ENCODE data around the gene GBE1. TPM values are rescaled to one million over a fixed set of nuclear protein-coding genes. Genes with fewer than 3 reads are reported as not detected.

The GBE1 gene
- total RNA-seq, 2 experiments from 2014 or later, result 37.5 to 41.1 TPM

- Mint-ChIP-seq H3K36me3 (no peaks in the 10 kb centered on the region), H3K27me3 (peaks cover 5% of the 10 kb centered on the region), H3K9me3 (peaks cover 1% of the 10 kb centered on the region), H3K27ac (no peak overlapping the region), H3K4me1 (no peaks in the 10 kb centered on the region), H3K4me3 (no peak overlapping the region)
- ATAC-seq (ENCODE audit: low read depth) (no peak), DNase-seq (no peak)
- POLR2A ChIA-PET, result no interaction called here
These were observed 290.7 kb downstream of the GBE1 start for GRCh38 chr3:81470524-81471278.

DNA sequence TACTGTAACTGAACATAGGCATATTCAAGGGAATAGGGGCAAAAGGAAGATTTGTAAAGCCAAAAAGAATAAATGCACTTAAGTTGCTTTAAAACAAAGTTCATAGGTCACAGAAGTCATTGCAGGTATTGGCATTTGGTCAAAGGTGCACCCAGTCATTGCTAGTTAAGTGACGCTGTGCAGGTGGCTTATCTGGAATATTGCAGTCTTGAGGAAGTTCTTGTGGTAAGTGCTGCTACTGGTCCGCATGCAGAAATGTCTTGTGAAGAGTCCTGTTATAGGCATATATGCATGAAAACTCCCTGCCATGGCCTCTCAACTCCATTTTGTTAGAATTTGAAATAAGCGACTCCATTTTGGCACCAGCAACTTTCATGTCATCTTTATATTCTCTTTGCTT, 293.1 kb downstream of the GBE1 start:
- Mint-ChIP-seq H3K4me1 (no peaks in the 10 kb centered on the region), H3K36me3 (no peaks in the 10 kb centered on the region), H3K9me3 (peaks cover 1% of the 10 kb centered on the region), H3K27me3 (peaks cover 5% of the 10 kb centered on the region), H3K27ac (no peak overlapping the region), H3K4me3 (no peak overlapping the region)
- ATAC-seq (ENCODE audit: low read depth) (no peak), DNase-seq (no peak)
- POLR2A ChIA-PET, result no interaction called here

GRCh38 chr3:81466201-81466560, 295.3 kb downstream of the GBE1 start:
- no peak for DNase-seq
- Mint-ChIP-seq H3K27me3 (no peaks in the 10 kb centered on the region), H3K9me3 (no peaks in the 10 kb centered on the region), H3K4me1 (no peaks in the 10 kb centered on the region), H3K36me3 (no peaks in the 10 kb centered on the region), H3K27ac (no peak overlapping the region), H3K4me3 (no peak overlapping the region)
- POLR2A ChIA-PET, result no interaction called here
- ATAC-seq (ENCODE audit: low read depth), result no peak

- no peaks in the 10 kb centered on the region for H3K9me3 Mint-ChIP-seq
- H3K27me3 Mint-ChIP-seq, result no peaks in the 10 kb centered on the region
- no peaks in the 10 kb centered on the region for H3K4me1 Mint-ChIP-seq
- POLR2A ChIA-PET, result no interaction called here
- no peaks in the 10 kb centered on the region for H3K36me3 Mint-ChIP-seq
- no peak overlapping the region for H3K4me3 Mint-ChIP-seq
- no peak overlapping the region for H3K27ac Mint-ChIP-seq
- no peak for DNase-seq
- no peak for ATAC-seq (ENCODE audit: low read depth)
These were observed 295.8 kb downstream of the GBE1 start for GRCh38 chr3:81465510-81466200.

- Mint-ChIP-seq H3K4me3 (no peak overlapping the region), H3K27me3 (no peaks in the 10 kb centered on the region), H3K36me3 (no peaks in the 10 kb centered on the region), H3K27ac (no peak overlapping the region), H3K9me3 (no peaks in the 10 kb centered on the region), H3K4me1 (no peaks in the 10 kb centered on the region)
- no peak for ATAC-seq (ENCODE audit: low read depth)
- POLR2A ChIA-PET, result no interaction called here
- DNase-seq, result no peak
These were observed 297.7 kb downstream of the GBE1 start for GRCh38 chr3:81463781-81464180.

DNA sequence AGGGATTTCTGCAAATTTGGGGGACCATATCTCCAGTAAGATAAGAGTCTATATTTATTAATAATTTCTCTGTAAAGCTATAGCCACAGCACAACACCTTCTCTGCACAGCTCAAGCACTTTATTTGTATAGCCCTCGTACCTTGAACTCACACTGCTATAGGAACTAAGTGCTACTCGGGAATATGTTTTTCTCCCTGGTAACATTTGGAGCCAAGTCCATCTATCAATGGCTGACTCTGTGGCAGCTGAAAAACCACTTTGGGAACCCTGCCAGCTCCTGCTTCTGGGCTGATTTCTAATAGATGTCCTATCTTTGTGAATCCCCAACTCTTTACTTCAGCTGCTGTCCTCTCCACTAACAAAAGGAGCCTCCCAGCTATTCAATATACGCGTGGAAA, 298.5 kb downstream of the GBE1 start:
- DNase-seq, result no peak
- POLR2A ChIA-PET, result no interaction called here
- Mint-ChIP-seq H3K4me1 (no peaks in the 10 kb centered on the region), H3K9me3 (no peaks in the 10 kb centered on the region), H3K4me3 (no peak overlapping the region), H3K27me3 (no peaks in the 10 kb centered on the region), H3K27ac (no peak overlapping the region), H3K36me3 (no peaks in the 10 kb centered on the region)
- no peak for ATAC-seq (ENCODE audit: low read depth)

- Mint-ChIP-seq H3K4me1 (no peaks in the 10 kb centered on the region), H3K9me3 (no peaks in the 10 kb centered on the region), H3K27me3 (no peaks in the 10 kb centered on the region), H3K4me3 (no peak overlapping the region), H3K27ac (no peak overlapping the region), H3K36me3 (no peaks in the 10 kb centered on the region)
- POLR2A ChIA-PET, result no interaction called here
- no peak for DNase-seq
- ATAC-seq (ENCODE audit: low read depth), result no peak
These were observed 301.7 kb downstream of the GBE1 start for GRCh38 chr3:81459733-81460132.

- no peaks in the 10 kb centered on the region for H3K36me3 Mint-ChIP-seq
- POLR2A ChIA-PET, result no interaction called here
- H3K27ac Mint-ChIP-seq, result no peak overlapping the region
- no peaks in the 10 kb centered on the region for H3K9me3 Mint-ChIP-seq
- no peak for DNase-seq
- H3K4me1 Mint-ChIP-seq, result no peaks in the 10 kb centered on the region
- ATAC-seq (ENCODE audit: low read depth), result no peak
- no peak overlapping the region for H3K4me3 Mint-ChIP-seq
- peaks cover 3% of the 10 kb centered on the region for H3K27me3 Mint-ChIP-seq
These were observed 309.0 kb downstream of the GBE1 start for GRCh38 chr3:81452418-81452817.

DNA sequence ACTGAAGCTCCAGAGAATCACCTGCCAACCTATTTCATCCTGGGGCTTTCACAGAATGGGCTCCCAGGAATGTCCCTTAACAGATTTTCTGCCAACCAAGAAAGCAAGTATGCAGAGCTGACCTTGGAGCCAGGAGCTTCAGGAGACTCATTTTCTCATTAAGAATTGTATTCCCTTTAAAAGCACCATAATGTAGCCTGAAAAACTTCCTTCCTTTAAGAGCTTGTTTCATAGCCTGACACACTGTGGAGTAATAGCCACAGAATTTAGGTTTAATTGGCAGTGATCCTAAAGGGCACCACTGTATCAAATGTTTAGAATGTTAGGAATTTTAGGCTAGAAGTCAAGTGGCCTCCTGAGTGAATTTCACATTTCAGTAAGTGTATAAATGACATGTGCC, 309.8 kb downstream of the GBE1 start:
- ATAC-seq (ENCODE audit: low read depth) (no peak), DNase-seq (no peak)
- POLR2A ChIA-PET, result no interaction called here
- H3K4me3 Mint-ChIP-seq, result no peak overlapping the region
- peaks cover 3% of the 10 kb centered on the region for H3K27me3 Mint-ChIP-seq
- H3K4me1 Mint-ChIP-seq, result no peaks in the 10 kb centered on the region
- H3K9me3 Mint-ChIP-seq, result no peaks in the 10 kb centered on the region
- H3K27ac Mint-ChIP-seq, result no peak overlapping the region
- no peaks in the 10 kb centered on the region for H3K36me3 Mint-ChIP-seq

- H3K27ac Mint-ChIP-seq, result no peak overlapping the region
- no peaks in the 10 kb centered on the region for H3K4me1 Mint-ChIP-seq
- H3K27me3 Mint-ChIP-seq, result peaks cover 3% of the 10 kb centered on the region
- no peak overlapping the region for H3K4me3 Mint-ChIP-seq
- ATAC-seq (ENCODE audit: low read depth) (no peak), DNase-seq (no peak)
- POLR2A ChIA-PET, result no interaction called here
- H3K36me3 Mint-ChIP-seq, result no peaks in the 10 kb centered on the region
- H3K9me3 Mint-ChIP-seq, result no peaks in the 10 kb centered on the region
These were observed 310.3 kb downstream of the GBE1 start for GRCh38 chr3:81451140-81451539.

- H3K4me1 Mint-ChIP-seq, result no peaks in the 10 kb centered on the region
- no peaks in the 10 kb centered on the region for H3K36me3 Mint-ChIP-seq
- ATAC-seq (ENCODE audit: low read depth), result no peak
- H3K27ac Mint-ChIP-seq, result no peak overlapping the region
- peaks cover 3% of the 10 kb centered on the region for H3K27me3 Mint-ChIP-seq
- no peak for DNase-seq
- no peaks in the 10 kb centered on the region for H3K9me3 Mint-ChIP-seq
- POLR2A ChIA-PET, result no interaction called here
- H3K4me3 Mint-ChIP-seq, result no peak overlapping the region
These were observed 314.6 kb downstream of the GBE1 start for GRCh38 chr3:81446806-81447205.

GRCh38 chr3:81445712-81446111, 315.7 kb downstream of the GBE1 start:
- no peaks in the 10 kb centered on the region for H3K9me3 Mint-ChIP-seq
- no peaks in the 10 kb centered on the region for H3K36me3 Mint-ChIP-seq
- no peak overlapping the region for H3K27ac Mint-ChIP-seq
- no peak for ATAC-seq (ENCODE audit: low read depth)
- DNase-seq, result no peak
- no peaks in the 10 kb centered on the region for H3K4me1 Mint-ChIP-seq
- POLR2A ChIA-PET, result no interaction called here
- no peaks in the 10 kb centered on the region for H3K27me3 Mint-ChIP-seq
- H3K4me3 Mint-ChIP-seq, result no peak overlapping the region

- no peak for ATAC-seq (ENCODE audit: low read depth)
- no peaks in the 10 kb centered on the region for H3K4me1 Mint-ChIP-seq
- H3K27ac Mint-ChIP-seq, result no peak overlapping the region
- H3K36me3 Mint-ChIP-seq, result no peaks in the 10 kb centered on the region
- POLR2A ChIA-PET, result no interaction called here
- DNase-seq, result no peak
- no peaks in the 10 kb centered on the region for H3K27me3 Mint-ChIP-seq
- H3K4me3 Mint-ChIP-seq, result no peak overlapping the region
- H3K9me3 Mint-ChIP-seq, result no peaks in the 10 kb centered on the region
These were observed 316.5 kb downstream of the GBE1 start for GRCh38 chr3:81444817-81445460.

- no peaks in the 10 kb centered on the region for H3K4me1 Mint-ChIP-seq
- no peak overlapping the region for H3K27ac Mint-ChIP-seq
- no peak overlapping the region for H3K4me3 Mint-ChIP-seq
- no peaks in the 10 kb centered on the region for H3K9me3 Mint-ChIP-seq
- H3K27me3 Mint-ChIP-seq, result no peaks in the 10 kb centered on the region
- ATAC-seq (ENCODE audit: low read depth), result no peak
- no peaks in the 10 kb centered on the region for H3K36me3 Mint-ChIP-seq
- no peak for DNase-seq
- POLR2A ChIA-PET, result no interaction called here
These were observed 317.5 kb downstream of the GBE1 start for GRCh38 chr3:81443958-81444357.

All from activated naive CD8-positive, alpha-beta T cell treated with anti-CD3 and anti-CD28 coated beads, Interleukin-2, amount 10 ng/mL, durations not matched to agents 7 days and 5 days (primary cell).